HG03354 (cell line): ENCODE data around the gene HPDL.
A peak's percentile ranks its signal among the peaks of the same experiment; 100 is the strongest.

Source experiments
- ATAC-seq: cut with Tn5 transposase; IDR thresholded peaks from one replicate; pipeline ENCODE4 v1.9.1; 2021; ENCODE audit warnings: mild to moderate bottlenecking; ENCODE audit not compliant: unreplicated experiment, poor library complexity, severe bottlenecking

Gene HPDL

DNA sequence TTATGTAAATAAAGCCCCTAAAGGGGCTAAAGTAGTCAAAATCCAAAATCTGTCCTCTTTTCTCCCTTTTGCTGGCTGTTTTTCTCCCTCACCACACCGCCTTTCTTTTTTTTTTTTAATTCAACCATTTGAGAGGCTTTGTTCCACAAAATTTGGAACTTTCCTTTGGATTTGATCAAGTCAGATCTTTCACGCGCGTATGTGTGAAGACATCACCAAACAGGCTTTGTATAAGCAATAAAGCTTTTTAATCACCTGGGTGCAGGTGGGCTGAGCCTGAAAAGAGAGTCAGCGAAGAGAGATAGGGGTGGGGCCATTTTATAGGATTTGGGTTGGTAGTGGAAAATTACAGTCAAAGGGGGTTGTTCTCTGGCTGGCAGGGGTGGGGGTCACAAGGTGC lies 5.3 kb upstream of the HPDL start:
- ATAC-seq = no peak

DNA sequence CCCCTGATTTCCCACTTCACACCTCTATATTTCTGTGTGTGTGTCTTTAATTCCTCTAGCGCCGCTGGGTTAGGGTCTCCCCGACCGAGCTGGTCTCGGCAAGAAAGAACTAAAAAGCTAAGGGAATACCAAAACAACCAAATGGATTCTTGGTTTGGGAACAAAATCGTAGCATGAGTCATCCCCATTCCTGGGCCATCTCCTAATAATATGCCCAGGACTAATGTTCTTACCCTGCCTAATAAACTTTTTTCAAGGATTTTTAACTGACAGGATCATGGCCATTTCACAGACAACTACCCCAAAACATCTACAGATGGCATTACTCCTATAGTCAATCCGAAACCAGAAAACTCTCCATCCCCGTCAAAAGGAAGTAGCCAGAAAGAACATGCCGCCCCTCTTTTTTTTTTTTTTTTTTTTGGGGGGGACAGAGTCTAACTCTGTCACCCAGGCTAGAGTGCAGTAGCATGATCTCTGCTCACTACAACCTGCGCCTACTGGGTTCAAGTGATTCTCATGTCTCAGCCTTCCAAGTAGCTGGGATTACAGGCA lies 4.1 kb upstream of the HPDL start:
- ATAC-seq = no peak

DNA sequence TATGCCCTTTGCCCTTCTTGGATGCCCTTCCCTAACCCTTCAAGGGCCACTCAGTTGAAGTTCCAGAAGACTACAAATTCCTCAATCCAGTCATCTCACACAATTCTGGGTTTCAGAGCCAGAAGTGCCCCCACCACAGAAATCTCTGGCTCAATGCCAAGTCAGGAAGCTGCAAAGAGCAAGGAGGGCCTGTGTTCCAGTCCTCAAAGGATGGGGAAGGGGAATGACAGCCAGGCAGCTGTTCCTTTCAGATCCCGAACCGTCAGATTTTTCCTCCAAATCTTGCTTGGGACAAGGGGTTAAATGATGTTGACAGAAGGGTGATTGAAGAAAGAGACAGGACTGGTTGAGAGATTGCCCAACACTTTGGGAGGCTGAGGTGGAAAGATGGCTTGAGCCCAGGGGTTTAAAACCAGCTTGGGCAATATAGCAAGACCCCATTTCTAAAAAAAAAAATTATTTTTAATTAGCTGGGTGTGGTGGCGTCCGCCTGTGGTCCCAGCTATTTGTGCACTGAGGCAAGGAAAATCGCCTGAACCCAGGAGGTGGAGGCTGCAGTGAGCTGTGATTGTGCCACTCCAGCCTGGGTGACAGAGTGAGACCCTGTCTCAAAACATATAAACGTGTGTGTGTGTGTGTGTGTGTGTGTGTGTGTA lies 716 bp upstream of the HPDL start:
- ATAC-seq = no peak

DNA sequence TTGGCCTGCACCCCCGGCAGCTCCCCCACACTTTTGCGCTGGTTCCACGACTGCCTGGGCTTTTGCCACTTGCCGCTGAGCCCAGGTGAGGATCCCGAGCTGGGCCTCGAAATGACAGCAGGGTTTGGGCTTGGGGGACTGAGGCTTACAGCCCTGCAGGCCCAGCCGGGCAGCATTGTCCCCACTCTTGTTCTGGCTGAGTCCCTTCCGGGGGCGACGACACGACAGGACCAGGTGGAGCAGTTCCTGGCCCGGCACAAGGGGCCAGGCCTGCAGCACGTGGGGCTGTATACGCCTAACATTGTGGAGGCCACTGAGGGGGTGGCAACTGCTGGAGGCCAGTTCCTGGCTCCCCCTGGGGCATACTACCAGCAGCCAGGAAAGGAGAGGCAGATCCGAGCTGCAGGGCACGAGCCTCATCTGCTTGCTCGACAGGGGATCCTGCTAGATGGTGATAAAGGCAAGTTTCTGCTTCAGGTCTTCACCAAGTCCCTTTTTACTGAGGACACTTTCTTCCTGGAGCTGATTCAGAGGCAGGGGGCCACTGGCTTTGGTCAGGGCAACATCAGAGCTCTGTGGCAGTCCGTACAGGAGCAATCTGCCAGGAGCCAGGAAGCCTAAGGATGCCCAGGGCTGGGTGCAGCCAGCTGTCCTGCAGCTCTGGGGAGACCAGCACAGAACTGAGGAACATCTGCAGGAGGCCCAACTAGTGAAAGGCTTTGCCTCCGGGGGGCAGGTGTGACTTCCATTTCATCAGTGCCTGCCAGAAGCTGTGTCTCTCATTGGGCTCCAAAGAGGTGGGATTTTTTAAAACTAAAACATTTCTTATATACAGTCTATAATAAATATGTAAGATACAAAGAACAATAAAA lies 1.2 kb downstream of the HPDL start:
- no peak for ATAC-seq

DNA sequence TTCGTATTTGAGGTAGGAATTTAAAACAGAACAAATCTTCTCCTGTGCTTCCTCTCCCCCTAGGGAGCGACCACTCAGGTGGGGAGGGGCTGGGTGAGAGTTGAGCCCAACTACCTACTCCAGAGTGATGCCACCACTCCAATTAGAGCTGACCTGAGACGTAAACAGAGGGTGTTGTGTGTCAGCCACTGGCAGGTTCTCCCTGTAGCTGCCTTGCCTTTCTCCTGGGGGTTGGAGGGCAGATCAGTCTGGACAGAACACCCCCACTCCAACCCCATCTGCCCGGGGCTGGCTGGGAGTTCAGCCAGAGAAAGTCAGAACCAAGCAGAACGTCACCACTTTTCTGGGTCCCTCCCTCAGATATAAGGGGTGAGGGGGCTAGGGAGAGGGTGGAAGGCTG lies 2.0 kb downstream of the HPDL start:
- no peak for ATAC-seq

DNA sequence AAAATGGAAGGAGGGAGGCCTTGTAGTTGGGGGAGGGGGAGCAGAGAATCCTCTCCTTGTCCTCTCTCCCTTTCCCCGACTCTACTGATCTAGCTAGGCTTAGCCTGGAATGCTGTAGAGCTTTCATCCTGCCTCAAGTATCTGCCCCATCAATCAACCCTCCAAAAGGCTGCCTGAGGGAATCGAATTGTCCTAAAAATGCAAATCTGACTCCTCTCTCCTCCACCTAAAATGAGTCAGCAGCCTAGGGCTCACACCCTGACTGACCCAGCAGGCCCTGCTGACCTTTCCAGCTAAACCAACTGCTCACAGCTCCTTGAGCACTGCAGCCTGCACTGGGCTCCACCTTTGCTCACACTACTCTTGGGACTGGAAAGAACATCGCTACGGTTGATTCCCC lies 2.8 kb downstream of the HPDL start:
- ATAC-seq = no peak

DNA sequence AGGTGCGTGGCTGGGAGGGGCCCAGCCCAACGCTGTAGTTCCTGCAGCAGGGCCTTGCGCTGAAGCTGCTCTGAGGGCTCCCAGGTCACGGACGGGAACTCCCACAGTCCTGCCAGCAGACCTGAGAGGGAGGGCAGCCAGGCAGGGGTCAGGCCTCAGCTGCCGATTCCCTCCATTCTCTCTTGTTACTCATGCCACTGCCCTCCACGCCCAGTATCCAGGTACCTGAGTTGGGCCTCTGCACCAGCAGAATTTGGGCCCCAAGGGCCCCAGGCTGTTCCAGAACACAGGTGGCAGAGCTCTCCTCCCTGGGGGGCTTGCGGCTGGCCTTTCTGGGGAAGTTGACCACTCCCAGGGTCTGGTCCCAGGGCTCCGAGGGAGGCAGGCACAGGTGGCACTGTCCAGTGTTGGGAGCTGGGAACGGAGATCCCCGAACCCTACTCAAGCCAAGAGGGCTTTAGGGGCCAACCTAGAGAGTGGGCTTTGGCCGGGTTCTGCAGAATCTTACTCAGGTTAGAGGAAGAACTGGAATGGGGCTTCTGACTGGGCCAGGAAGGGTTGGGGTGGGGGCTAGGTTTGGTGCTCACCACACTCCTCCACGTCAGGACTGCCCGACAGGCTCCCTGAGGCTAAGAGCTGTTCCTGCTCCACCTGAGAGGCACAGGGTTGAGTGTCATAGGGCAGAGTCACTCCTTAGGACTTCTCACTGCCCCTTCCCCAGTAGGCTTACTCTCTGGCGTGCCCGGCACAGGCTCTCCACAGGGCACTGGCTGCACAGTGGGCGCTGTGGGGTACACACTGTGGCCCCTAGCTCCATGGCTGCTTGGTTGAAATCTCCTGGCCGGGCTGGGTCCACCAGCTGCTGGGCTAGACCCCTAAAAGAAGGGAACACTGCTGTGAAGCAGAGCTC lies 5.0 kb downstream of the HPDL start:
- no peak for ATAC-seq

DNA sequence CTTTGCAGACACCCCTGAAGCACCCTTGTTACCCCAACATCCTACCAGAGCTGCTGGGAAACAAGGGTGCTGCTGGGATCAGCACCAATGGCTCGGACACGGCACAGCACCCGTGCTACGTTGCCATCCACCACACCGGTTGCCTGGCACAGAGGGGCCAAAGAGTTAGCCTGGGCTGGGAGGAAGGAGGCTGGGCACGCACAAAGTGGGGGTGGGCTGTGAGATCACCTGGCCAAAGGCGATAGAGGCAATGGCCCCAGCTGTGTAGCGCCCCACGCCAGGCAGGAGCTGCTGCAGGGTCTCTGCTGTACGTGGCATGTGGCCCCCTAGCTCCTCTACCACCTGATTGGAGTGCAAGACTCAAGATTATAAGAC lies 5.6 kb downstream of the HPDL start:
- no peak for ATAC-seq

DNA sequence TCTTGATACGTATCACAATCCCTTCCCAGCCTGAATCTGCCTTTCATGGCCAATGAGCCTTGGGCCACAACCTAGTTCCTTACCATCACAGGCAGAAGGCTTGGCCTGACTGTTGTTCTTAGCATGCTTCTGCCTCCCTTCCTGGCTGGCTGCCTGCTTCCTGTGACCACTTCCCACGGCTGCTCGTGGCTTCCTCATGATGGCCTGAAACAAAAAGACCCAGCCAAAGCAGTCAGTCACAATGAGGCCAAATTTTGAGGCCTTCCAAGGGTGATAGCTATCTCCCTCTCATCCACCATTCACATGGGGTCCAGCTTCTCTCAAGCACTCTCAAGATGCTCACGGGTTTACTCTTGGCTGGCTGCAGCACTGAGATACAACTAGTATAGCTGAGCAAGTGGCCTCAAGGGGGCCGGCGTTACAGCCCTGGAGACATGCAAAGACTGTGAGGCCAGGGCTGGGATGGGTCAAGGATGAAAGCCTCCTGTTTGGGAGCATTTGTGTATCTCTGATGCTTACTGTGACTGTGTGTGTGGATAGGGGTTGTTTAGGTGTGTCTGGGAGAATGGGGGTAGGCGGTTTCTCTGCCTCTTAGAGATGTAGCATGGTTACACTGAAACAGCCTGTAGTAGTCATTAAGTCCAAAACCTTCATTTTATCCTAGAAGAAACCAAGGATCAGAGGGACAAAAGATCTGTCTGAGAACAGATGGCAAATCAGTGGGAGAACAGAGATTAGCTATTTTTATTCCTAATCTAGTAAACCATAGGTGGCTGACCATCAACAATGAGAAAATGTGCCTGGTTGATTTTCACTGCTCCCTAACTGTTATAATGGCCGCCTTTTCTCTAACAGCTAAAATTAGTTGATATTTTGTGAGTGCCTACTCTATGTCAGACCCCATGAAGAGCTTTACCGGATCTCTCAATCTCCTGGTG lies 7.9 kb downstream of the HPDL start:
- no peak for ATAC-seq

DNA sequence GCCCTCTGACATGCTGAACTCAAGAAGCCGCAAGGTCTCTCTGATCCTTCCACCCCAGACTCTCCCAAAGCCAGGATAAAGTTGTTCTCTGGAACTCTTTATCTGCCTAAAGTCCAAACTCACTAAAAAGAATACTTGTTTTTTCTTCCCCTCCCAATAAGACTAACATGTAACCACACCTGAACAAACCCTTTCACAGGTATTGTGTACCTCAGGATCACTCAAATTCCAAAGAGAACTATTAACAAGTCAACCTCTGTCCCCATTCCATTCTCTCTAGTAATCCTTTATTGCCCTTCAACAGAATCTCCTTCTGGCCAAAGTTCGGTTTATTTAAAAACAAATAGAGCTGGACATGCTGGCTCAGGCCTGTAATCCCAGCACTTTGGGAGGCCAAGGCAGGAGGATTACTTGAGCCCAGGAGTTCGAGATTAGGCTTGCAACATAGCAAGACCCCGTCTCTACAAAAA lies 9.2 kb downstream of the HPDL start:
- no peak for ATAC-seq

DNA sequence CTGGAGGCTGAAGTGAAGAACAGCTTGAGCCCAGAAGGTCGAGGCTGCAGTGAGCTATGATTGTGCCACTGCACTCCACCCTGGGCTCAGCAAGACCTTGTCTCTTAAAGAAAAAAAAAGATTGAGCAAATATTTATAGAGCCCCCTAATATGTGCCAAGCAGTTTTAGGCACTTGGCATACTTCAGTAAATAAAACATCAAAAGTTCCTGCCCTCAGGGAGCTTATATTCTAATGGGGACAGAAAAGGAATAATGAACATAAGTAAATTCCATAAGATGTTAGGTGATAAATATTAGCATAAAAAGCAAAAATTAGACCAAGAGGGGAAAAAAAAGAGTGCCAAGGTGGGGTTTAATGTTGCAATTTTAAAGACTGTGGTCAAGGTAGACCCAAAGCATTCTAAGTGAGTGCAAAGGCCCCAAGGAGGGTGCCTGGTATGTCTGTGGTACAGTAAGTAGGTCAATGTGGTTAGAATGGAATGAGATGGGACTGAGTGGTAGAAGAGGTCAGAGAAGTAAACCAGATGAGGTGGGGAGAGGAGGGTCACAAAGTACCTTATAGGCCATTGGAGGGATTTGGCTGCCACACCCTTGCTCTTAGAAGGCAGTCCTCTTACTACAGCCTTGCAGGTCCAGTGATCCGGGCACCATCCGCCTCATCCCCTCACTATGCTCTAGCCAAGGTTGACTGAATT lies 11.1 kb downstream of the HPDL start:
- no peak for ATAC-seq

DNA sequence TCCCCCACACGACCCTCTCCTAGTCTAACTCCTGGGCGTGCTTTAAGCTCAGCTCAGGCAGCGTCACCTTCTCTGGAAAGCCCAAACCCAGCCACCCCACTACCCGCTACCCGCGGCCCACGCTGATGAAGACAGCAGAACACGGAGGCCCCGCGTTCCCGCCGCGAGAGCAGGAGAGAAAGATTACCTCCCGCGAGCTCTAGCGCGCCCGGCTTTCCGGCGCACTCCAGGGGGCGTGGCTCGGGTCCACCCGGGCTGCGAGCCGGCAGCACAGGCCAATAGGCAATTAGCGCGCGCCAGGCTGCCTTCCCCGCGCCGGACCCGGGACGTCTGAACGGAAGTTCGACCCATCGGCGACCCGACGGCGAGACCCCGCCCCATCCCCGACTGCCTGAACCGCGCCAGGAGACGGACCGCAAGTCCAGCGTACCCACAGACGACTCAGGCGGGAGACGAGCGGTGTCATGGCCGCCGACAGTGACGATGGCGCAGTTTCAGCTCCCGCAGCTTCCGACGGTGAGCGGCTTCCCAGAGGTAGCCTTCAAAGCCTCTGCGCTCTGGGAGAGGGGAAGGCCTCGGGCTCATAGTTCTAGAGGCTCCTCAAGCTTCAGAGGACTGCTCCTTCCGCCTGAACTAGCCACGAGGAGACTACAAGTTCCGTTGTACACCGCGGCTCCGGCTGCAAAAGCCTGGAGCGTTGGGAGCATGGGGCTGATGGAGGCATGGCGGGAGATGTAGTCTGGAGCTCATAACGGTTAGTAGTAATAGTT lies 13.3 kb downstream of the HPDL start, which contains the start of the genes MUTYH and TOE1:
MUTYH (minus strand) TSS at position 652 of the 770 bp plus-strand sequence. CDS start 5,935 bp downstream, outside the sequence.
TOE1 (plus strand) TSS at position 382 of the 770 bp plus-strand sequence; CDS start at position 465, 83 bp downstream.
- peak; percentile 85 for ATAC-seq

DNA sequence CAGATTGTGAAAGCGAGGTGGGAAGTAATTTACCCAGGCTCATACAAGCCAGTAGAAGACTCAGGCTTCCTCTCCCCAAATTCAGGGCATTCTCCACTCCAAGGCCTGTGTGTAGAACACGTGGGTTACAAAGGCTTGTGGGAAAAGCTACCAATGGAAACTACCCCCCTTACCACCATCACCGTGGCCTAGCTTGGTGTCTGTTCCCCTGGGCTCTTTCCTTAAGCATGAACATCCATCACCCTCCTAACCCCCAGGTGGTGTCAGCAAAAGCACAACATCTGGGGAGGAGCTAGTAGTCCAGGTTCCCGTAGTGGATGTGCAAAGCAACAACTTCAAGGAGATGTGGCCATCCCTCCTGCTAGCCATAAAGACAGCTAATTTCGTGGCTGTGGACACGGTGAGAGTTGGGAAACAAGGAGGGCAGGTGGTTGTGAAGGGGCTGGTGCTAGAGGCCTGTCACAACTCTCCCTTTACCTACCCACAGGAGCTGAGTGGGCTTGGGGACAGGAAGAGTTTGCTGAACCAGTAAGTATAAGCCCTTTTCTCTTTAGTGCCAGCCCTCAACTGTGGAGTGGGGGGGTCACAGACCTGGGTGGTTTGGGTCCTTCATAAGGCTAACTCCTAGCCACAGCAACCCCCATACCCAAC lies 14.2 kb downstream of the HPDL start:
- ATAC-seq = no peak

DNA sequence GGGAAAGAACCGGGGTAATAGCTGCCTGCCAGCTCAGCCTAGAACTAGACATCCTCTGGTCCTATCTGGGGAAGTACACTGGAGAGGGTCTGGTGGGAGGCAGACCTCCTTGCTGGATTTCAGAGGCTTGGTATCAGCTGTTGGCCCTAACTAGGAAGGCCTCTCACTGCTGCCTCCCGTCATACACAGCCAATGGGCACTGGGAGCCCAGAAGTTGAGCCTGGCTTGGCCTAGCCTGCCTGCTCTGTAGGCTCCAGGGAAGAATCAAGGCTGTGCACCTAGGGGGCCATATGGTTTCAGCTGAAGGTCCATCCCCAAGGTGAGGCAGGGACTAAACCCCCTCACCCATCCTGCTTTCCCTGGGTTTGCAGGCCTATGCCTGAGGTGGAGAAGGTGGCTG lies 17.8 kb downstream of the HPDL start:
- ATAC-seq = no peak

DNA sequence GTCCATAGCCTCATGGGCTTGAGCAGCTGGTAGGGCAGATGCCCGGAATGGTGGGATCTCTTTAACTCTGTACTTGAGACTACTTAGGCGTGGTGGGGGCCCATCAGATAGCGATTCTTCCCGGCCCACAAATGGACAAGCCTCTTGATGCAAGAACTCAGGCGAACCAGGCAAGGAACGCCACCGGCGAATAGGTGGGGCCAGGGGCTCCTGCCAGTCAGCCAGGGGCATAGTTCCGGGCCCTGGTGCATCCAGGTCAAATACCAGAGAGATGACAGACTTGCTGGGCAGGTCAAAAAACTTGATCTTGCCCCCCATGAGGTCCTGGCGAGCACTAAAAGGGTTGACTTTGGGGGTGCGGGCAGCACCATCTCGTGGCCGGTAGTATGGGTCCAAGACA lies 18.3 kb downstream of the HPDL start:
- ATAC-seq = no peak

DNA sequence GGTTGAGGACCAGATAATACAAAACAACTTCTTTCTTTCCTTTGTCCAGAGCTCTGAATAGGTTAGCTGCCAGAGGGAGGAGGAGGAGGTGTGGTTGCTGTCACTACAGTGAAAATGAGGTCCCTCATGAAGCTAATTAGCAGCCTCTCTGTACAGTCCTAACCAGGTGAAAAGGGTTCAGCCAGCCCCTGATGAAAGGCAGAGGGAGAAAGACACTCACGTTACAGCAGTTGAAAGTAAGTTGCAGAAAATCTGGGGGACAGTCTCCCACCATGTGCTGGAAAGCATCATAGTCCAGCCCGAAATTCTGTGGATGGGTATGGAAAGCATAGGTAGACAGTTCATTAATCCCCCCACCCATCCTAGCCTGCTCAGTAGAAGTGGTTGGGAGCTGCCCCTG lies 19.8 kb downstream of the HPDL start:
- no peak for ATAC-seq

DNA sequence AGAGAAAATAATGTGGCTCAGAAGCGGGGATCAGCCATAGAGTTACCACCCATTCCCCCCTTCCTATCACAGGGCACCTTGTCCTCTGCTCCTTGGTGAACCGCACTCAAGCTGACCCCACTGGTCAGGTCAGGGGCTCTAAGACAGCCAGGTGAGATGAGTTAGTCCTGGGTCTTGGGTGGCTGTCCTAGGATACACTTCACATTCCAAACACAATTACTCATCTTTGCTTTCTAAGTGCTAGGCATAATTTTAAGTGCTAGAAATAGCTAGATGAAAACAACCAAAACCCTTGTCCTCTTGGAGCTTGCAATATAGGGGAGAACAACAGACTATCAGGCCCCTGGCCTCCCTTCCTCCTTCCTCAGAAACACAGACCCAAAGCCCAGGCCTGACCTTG lies 21.3 kb downstream of the HPDL start:
- no peak for ATAC-seq
